AG10803 (cell line): ENCODE data around the gene RNF113A.

Source experiments
- DNase-seq: peaks from one replicate; pipeline ENCODE4 v3.0.0; 2010; ENCODE audit warnings: low read depth
- H3K4me3 ChIP-seq: 2 replicates; pipeline ENCODE4 v1.5.1; 2011; ENCODE audit warnings: mild to moderate bottlenecking, low read length, control low read depth
- CTCF ChIP-seq: conservative IDR thresholded peaks from 2 replicates; pipeline ENCODE4 v1.5.1; 2011; ENCODE audit warnings: mild to moderate bottlenecking, low read length, control low read depth, inconsistent platforms

RNF113A gene

GRCh38 chrX:119878740-119879139 lies 7.2 kb upstream of the RNF113A start:
- no peak for DNase-seq
- no peak overlapping the region for H3K4me3 ChIP-seq
- TF ChIP-seq CTCF = no peak

DNA sequence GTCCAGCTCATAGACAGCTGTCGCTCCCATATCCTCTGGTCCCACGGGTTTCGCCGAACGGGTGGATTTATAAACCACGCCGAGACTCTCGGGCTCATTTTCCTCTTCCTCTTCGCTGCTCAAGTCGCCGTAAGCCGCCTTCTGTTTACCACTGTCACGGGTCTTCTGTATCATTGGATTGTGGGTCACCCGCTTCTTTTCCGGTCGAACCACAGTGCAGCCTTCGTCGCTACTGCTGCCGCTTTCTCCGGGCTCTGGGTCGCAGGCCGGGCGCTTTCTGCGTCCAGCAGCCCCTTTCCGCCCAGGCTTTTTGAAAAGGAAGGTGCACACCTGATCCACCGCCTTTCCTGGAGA lies 311 bp downstream of the RNF113A start:
- no peak for TF ChIP-seq CTCF
- H3K4me3 ChIP-seq = peak overlapping the region; percentile 78
- no peak for DNase-seq

- TF ChIP-seq CTCF = no peak
- H3K4me3 ChIP-seq = peak overlapping the region; percentile 78
- peak; percentile 31 for DNase-seq
Observed at GRCh38 chrX:119870626-119871131, 854 bp downstream of the RNF113A start.

DNA sequence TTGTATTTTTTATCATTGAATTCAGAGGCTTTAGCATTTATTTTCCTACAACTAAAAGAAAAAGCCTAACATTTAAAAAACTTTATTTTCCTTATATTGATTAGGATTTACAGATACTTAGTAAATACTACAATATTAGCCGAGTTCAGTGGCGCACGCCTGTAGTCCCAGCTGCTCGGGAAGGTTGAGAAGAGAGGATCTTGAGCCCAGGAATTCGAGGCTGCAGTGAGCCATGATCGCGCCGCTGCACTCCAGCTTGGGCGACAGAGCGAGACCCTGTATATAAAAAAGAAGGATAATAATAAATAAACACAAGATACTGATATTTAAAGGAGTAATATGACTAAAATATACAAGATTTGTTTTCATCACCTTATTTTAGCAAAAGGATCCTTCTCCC lies 18.1 kb downstream of the RNF113A start:
- no peak for DNase-seq
- TF ChIP-seq CTCF = no peak
- peak overlapping the region; percentile 55 for H3K4me3 ChIP-seq

DNA sequence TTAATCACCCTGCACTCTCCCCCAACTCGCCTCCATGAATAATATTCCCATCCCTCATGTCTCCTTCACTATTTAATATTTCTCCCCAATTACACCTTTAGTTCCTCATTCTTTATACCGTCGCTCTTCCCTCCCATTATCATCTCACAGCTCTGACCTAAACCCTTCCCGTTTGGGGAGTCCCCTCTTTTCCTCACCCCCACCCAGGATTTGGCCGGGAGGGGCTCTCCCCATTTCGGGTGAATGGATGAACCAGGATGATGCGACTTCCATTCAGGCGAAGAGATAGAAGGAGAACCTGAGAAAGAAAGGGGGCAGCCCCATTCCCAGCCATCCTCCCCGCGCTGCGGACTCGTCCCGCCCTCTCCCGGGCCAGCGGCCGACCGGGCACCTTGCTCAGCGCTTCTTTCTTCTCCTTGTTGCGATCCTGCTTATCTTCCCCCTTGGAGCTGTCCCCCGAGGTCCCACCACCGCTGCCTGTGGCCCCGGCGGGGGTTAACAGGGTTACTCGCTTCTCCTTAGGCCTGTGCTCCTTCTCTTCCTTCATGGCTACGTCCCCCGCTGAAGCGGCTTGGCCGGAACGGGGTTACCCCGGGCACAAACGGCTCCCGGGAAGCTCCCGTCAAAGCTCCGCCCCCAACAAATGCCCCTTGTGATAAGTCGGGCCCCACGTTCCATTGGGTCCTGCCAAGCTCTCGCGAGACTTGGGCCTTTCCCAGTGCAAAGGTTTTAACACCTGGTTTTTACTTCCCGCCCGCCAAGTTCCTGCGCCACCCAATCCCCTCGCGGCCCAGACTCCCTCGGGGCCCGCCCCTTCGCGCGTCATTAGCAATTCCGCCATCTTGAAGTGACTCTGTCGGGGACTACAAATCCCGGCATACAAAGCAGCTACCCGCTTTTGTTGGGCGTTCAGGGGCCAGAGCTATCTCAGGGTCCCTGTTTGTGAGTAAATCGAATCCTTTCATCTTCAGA lies 18.9 kb downstream of the RNF113A start, which contains the start of gene UPF3B:
UPF3B (minus strand) TSS at position 582 of the 972 bp plus-strand sequence; CDS start at position 547, 35 bp downstream.
- peak; percentile 98 for DNase-seq
- peak within 1 kb of the TSS; percentile 73 for H3K4me3 ChIP-seq
- no peak for TF ChIP-seq CTCF

DNA sequence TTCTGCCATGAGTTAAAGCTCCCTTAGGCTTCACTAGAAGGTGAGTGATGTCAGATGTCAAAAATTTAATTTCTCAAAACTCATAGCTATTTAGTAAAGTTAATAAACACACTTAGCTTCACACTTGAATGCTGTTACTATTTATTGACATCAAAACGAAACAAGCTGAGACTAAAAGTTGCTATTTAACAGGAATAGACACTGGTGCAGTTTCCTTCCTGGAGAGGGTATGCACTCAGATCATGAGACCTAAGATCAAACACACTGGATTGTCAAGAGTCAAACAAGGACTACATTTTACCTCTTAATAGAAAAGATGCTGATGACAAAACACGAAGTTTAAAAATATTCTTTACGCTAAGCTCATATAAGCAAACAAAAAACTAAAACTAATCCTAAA lies 37.6 kb downstream of the RNF113A start:
- no peak for TF ChIP-seq CTCF
- no peak for DNase-seq
- H3K4me3 ChIP-seq = no peak overlapping the region

DNA sequence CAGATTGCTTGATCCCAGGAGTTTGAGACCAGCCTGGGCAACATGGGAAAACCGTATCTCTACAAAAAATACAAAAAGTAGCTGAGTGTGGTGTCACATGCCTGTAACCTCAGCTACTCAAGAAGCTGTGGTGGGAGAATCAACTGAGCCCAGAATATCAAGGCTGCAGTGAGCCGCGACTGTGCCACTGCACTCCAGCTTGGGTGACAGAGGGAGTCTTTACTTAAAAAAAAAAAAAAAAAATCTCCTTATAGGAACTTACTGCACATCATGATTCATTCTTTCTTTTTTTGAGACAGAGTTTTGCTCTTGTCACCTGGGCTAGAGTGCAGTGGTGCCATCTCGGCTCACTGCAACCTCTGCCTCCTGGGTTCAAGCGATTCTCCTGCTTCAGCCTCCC lies 43.1 kb downstream of the RNF113A start:
- no peak for TF ChIP-seq CTCF
- no peak overlapping the region for H3K4me3 ChIP-seq
- DNase-seq = no peak
